ENCODE measurements around the gene GID8. TPM values are rescaled to one million over a fixed set of nuclear protein-coding genes. Genes with fewer than 3 reads are reported as not detected.

Gene GID8
- total and polyA plus RNA-seq, 2 donors (not counting 1 experiment from before 2014, with no cell fraction given), result 12.4 to 47.4 TPM

- Histone ChIP-seq H3K4me3 (ENCODE audit: control extremely low read depth in 1 of 5, extremely low read depth in 1 of 5, insufficient read depth in 1 of 5, low read depth in 2 of 5, low read length in 4 of 5) (no peak overlapping the region), H3K79me2 (ENCODE audit: control insufficient read depth, insufficient read depth, low read length) (peaks cover 62% of the 10 kb centered on the region), H3K9me3 (ENCODE audit: control extremely low read depth in 1 of 3, control insufficient read depth in 2 of 3, insufficient read depth in 1 of 3, low read length in 2 of 3) (no peaks in the 10 kb centered on the region), H3K4me2 (replicated peaks; ENCODE audit: low read depth, low read length, poor library complexity, severe bottlenecking) (no peak overlapping the region), H3K4me1 (ENCODE audit: control insufficient read depth in 2 of 2, insufficient read depth in 2 of 2, low read length in 2 of 2) (no peaks in the 10 kb centered on the region), H3K27ac (ENCODE audit: low read length in 2 of 2) (no peak overlapping the region), H3K36me3 (replicated peaks in 1 of 2; ENCODE audit: control extremely low read depth in 1 of 2, control insufficient read depth in 1 of 2, extremely low read depth in 1 of 2, insufficient read depth in 2 of 2, low read length in 1 of 2) (peaks cover 9 to 96% of the 10 kb centered on the region in 2 experiments), H2AFZ (ENCODE audit: insufficient read depth, low read depth, low read length, poor library complexity, severe bottlenecking) (no peak overlapping the region), H3K9ac (ENCODE audit: low read length) (no peak overlapping the region), H4K20me1 (ENCODE audit: control insufficient read depth, insufficient read depth, low read length, poor library complexity, severe bottlenecking) (peaks cover 74% of the 10 kb centered on the region), H3K27me3 (replicated peaks in 1 of 4; ENCODE audit: control extremely low read depth in 1 of 4, control insufficient read depth in 3 of 4, insufficient read depth in 4 of 4, low read length in 3 of 4) (no peaks in the 10 kb centered on the region)
- intact Hi-C loops (cut with micrococcal nuclease), result no loop called here
- 91% methylated on average over 23 of the region's 31 CpGs for WGBS (ENCODE audit: insufficient coverage)
- Mint-ChIP-seq H3K27ac (no peak overlapping the region), H3K4me3 (no peak overlapping the region), H3K4me1 (peaks cover 3% of the 10 kb centered on the region), H3K9me3 (ENCODE audit: insufficient read depth) (no peaks in the 10 kb centered on the region), H3K27me3 (no peaks in the 10 kb centered on the region)
- ChIA-PET CTCF (interaction anchor here (0.6 to 2.4 kb wide), 13 partner anchors 8 to 291 kb away, joined by 3 to 22 read pairs (median 5); partner anchors contain the start of gene GID8), POLR2A (no interaction called here)
- DNase-seq (no peak), ATAC-seq (ENCODE audit: low read depth) (no peak)
- TF ChIP-seq CTCF (IDR thresholded peaks at IDR 0.05) (no peak), EZH2 (IDR thresholded peaks at IDR 0.05; ENCODE audit: borderline replicate concordance, insufficient read depth, low read depth, low read length, poor library complexity, severe bottlenecking) (no peak)
Observed at GRCh38 chr20:62906647-62907375, 31.1 kb upstream of the GID8 start.
